ENCODE measurements around the gene GPR89A. TPM values are rescaled to one million over a fixed set of nuclear protein-coding genes. Genes with fewer than 3 reads are reported as not detected.
"Not testable (repeated sequence)": the region's sequence is repeated elsewhere in the genome, so short reads cannot be mapped to it uniquely, and the experiment has no call there.

Gene GPR89A
- total RNA-seq, result 22.9 and 24.4 TPM in 2 replicates
- long read RNA-seq, transcript GPR89A-202 (14 exons, 1,955 nt), result minor isoform, 9 of 170 reads
- long read RNA-seq, transcript GPR89A-201 (14 exons, 2,120 nt), result major isoform, 139 of 170 reads
- long read RNA-seq, partial matches to known transcripts, result 4 of 170 reads
- long read RNA-seq, other reads (novel, unspliced or antisense), result 16 of 170 reads

DNA sequence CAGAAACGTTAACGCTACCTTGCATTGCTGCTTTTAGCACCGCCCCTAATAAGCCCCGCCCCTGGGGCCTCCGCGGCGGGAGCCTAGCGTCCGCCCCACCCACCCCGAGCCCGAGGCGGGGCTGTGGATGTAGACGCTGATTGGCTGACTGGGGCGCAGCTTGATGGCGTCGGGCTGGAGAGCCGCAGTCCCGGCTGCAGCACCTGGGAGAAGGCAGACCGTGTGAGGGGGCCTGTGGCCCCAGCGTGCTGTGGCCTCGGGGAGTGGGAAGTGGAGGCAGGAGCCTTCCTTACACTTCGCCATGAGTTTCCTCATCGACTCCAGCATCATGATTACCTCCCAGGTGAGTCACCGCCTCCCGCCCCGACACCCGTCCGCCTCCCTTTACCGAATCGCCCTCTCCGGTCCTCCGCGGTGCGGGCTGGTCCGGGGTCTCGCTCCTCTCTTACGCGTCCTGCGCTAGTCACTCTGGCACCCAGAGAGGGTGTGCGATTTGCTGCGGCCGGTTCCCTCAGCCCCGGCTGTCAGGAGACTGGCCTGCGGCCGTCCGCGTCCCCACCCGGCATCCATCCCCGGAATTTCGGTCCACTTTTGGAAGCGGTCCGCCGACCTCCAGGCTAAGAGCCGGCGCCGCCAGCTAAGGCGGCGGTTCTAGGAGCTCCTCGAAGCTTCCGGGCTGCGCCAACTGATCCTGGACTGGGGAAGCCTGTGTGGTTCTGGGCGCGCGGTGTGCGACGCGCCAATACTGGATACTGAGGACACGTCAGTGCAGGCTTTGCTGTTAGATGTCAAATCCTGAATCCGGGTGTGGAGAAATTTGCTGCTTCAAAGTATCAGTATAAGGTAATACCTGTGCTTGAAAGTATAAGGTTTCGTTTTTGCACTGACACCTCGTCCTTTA, at the start of gene GPR89A:
TSS of gene GPR89A (plus strand) at position 156 of the 901 bp plus-strand sequence. CDS start at position 302, 146 bp downstream.
- not testable (repeated sequence) for H3K36me3 Mint-ChIP-seq (ENCODE audit: unreplicated experiment); H3K27me3 Mint-ChIP-seq (ENCODE audit: unreplicated experiment); H3K4me1 Mint-ChIP-seq (ENCODE audit: unreplicated experiment); H3K9me3 Mint-ChIP-seq (ENCODE audit: unreplicated experiment)
- peak within 1 kb of the TSS; percentile 87 for H3K27ac Mint-ChIP-seq (ENCODE audit: unreplicated experiment)
- peak; percentile 97 for DNase-seq (ENCODE audit: extremely low spot score, unreplicated experiment)
- H3K4me3 Mint-ChIP-seq (ENCODE audit: unreplicated experiment), result peak within 1 kb of the TSS; percentile 91

DNA sequence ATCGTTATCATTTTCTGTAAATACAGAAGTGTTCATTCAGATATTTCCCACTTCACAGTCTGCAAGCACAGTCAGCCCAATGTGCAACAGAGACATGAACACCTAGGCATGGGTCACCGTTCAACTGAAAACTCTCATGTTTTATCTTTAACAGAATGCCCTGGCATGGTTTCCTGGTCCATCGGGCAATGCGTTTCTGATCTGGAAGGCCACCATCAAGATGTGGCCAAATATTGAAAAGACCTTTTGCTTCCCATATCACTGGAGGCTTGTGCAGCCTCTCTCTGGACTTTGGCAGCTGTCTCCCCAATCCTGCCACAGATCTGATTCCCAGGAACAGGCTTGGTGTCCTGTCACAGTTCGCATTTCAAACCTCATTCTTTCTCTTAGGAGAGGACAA, 21.0 kb upstream of the GPR89A start:
- not testable (repeated sequence) for H3K4me1 Mint-ChIP-seq (ENCODE audit: unreplicated experiment); H3K4me3 Mint-ChIP-seq (ENCODE audit: unreplicated experiment); DNase-seq (ENCODE audit: extremely low spot score, unreplicated experiment); H3K9me3 Mint-ChIP-seq (ENCODE audit: unreplicated experiment); H3K27ac Mint-ChIP-seq (ENCODE audit: unreplicated experiment); H3K27me3 Mint-ChIP-seq (ENCODE audit: unreplicated experiment); H3K36me3 Mint-ChIP-seq (ENCODE audit: unreplicated experiment)

DNA sequence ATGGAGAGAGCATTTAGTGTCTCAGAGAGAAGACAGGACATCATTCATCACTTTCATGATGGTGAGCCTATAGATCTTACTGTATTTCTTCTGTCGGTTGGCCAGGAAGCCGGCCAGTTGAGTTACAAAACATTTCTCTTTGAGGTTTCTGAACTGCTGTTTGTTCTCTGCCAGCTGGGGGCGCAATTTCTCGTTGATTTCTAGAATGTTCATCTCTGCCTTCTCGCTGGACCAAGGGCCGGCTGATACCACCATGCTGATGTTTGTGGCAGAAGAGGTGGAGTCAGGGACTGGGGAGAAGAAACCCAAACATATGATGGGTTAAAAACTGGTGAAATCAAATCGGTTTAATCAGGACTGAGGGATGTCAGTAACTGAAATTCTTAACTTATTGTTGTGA, 17.0 kb upstream of the GPR89A start:
- not testable (repeated sequence) for H3K9me3 Mint-ChIP-seq (ENCODE audit: unreplicated experiment)

DNA sequence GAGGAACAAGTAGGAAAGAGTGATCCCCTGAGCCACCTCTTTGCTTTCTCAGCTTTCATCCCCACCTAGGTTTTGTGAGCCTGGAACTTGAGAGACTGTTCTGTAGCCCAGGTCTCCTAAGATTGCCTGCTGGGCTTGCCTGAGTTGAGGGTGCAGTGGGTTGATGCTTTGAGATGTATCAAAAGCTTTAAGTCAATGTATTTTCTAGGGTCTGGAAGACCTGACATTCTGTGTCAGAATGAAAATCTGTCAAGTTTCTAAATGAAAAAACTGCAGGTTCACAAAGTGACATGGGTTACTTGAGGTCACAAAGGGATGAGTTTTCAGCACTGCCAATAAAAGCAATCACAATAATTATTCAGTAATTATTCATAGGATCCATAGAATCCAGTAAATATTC, 15.4 kb upstream of the GPR89A start:
- H3K27ac Mint-ChIP-seq (ENCODE audit: unreplicated experiment); H3K36me3 Mint-ChIP-seq (ENCODE audit: unreplicated experiment); DNase-seq (ENCODE audit: extremely low spot score, unreplicated experiment); H3K4me3 Mint-ChIP-seq (ENCODE audit: unreplicated experiment); H3K4me1 Mint-ChIP-seq (ENCODE audit: unreplicated experiment); H3K9me3 Mint-ChIP-seq (ENCODE audit: unreplicated experiment): not testable (repeated sequence)
- H3K27me3 Mint-ChIP-seq (ENCODE audit: unreplicated experiment), result peaks cover 37% of the 10 kb centered on the region

More for the DNA sequence above, 17.0 kb upstream of the GPR89A start:
- not testable (repeated sequence) for DNase-seq (ENCODE audit: extremely low spot score, unreplicated experiment); H3K4me3 Mint-ChIP-seq (ENCODE audit: unreplicated experiment); H3K36me3 Mint-ChIP-seq (ENCODE audit: unreplicated experiment); H3K27ac Mint-ChIP-seq (ENCODE audit: unreplicated experiment); H3K4me1 Mint-ChIP-seq (ENCODE audit: unreplicated experiment)
- TF ChIP-seq, protein P1, sequence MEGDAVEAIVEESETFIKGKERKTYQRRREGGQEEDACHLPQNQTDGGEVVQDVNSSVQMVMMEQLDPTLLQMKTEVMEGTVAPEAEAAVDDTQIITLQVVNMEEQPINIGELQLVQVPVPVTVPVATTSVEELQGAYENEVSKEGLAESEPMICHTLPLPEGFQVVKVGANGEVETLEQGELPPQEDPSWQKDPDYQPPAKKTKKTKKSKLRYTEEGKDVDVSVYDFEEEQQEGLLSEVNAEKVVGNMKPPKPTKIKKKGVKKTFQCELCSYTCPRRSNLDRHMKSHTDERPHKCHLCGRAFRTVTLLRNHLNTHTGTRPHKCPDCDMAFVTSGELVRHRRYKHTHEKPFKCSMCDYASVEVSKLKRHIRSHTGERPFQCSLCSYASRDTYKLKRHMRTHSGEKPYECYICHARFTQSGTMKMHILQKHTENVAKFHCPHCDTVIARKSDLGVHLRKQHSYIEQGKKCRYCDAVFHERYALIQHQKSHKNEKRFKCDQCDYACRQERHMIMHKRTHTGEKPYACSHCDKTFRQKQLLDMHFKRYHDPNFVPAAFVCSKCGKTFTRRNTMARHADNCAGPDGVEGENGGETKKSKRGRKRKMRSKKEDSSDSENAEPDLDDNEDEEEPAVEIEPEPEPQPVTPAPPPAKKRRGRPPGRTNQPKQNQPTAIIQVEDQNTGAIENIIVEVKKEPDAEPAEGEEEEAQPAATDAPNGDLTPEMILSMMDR (IDR thresholded peaks at IDR 0.05), result peak; percentile 36
- H3K27me3 Mint-ChIP-seq (ENCODE audit: unreplicated experiment), result peaks cover 29% of the 10 kb centered on the region

DNA sequence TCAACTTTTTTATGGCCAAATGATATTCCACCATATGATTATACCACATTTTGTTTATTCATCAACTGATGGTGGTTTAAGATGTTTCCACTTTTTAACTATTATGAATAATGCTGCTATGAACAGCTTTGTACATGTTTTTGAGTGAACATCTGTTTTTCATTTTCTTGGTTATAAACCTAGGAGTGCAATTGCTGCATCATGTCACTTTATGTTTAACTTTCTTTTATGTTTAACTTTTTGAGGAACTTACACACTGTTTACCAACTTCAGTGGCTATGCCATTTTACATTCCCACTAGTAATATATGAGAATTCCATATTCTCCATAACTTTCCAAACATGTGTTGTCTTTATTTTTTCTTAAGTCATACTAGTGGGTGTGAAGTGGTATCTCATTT, 12.4 kb upstream of the GPR89A start:
- H3K9me3 Mint-ChIP-seq (ENCODE audit: unreplicated experiment); DNase-seq (ENCODE audit: extremely low spot score, unreplicated experiment); H3K36me3 Mint-ChIP-seq (ENCODE audit: unreplicated experiment); H3K27ac Mint-ChIP-seq (ENCODE audit: unreplicated experiment); H3K4me3 Mint-ChIP-seq (ENCODE audit: unreplicated experiment); H3K4me1 Mint-ChIP-seq (ENCODE audit: unreplicated experiment): not testable (repeated sequence)
- H3K27me3 Mint-ChIP-seq (ENCODE audit: unreplicated experiment), result peaks cover 43% of the 10 kb centered on the region

DNA sequence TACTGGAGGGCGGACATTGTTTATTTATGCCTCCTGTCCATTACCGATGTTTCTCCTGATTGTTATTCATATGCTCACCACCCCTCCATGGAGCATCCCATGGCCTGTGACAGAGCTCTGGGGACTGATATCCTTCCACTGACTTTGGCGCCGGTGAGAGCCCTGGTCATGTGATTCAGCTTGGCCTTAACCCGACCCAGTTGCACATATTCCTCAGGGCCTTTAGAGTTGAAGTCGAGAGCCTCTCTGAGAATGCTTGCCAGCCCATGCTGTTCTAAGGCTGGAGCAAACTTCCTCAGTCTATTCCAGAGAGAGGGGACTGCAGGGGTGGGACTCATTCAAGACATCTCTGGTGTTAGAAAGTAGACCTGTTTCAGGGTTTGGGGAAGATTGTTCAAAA, 11.6 kb upstream of the GPR89A start:
- not testable (repeated sequence) for H3K4me1 Mint-ChIP-seq (ENCODE audit: unreplicated experiment); DNase-seq (ENCODE audit: extremely low spot score, unreplicated experiment); H3K27ac Mint-ChIP-seq (ENCODE audit: unreplicated experiment); H3K36me3 Mint-ChIP-seq (ENCODE audit: unreplicated experiment); H3K4me3 Mint-ChIP-seq (ENCODE audit: unreplicated experiment); H3K9me3 Mint-ChIP-seq (ENCODE audit: unreplicated experiment)
- peaks cover 43% of the 10 kb centered on the region for H3K27me3 Mint-ChIP-seq (ENCODE audit: unreplicated experiment)

DNA sequence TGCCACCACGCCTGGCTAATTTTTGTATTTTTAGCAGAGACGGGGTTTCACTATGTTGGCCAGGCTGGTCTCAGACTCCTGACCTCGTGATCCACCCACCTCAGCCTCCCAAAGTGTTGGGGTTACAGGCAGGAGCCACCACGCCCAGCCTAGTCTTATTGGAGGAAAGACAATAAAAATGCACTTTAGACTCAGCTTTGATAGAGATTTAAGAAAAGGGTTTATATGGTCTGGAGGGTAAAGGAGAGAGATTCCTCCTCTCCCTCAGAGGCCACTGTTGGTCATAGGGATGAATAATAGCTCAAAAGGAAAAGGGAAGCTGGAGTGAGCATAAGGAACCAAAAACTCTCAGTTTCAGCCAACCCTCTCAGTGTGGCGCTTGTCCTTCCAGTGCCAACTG, 8.4 kb upstream of the GPR89A start:
- H3K27me3 Mint-ChIP-seq (ENCODE audit: unreplicated experiment), result peaks cover 28% of the 10 kb centered on the region
- H3K27ac Mint-ChIP-seq (ENCODE audit: unreplicated experiment); H3K9me3 Mint-ChIP-seq (ENCODE audit: unreplicated experiment); H3K36me3 Mint-ChIP-seq (ENCODE audit: unreplicated experiment); H3K4me3 Mint-ChIP-seq (ENCODE audit: unreplicated experiment); H3K4me1 Mint-ChIP-seq (ENCODE audit: unreplicated experiment); DNase-seq (ENCODE audit: extremely low spot score, unreplicated experiment): not testable (repeated sequence)

DNA sequence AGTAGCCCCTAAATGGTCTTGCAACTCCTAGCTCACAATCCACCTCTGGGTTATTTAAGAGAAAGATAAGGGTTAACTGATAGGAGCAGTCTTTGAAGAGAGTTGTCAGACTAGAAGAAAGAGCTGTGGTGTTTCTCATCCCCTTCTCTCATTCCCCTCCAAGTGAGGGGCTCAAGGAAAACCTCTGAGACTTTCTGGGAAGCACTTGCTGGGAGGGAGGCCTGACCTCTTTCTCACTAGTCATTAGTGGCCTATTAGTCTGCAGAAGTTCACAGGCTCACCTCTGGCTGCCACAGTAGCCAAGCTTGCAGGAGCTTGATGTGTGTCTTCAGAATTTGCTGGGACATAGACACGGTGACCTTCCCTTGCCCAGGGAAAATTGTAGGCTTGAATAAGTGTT, 6.2 kb upstream of the GPR89A start:
- no peak overlapping the region for H3K4me3 Mint-ChIP-seq (ENCODE audit: unreplicated experiment)
- no peaks in the 10 kb centered on the region for H3K9me3 Mint-ChIP-seq (ENCODE audit: unreplicated experiment)
- peaks cover 17% of the 10 kb centered on the region for H3K27me3 Mint-ChIP-seq (ENCODE audit: unreplicated experiment)
- H3K36me3 Mint-ChIP-seq (ENCODE audit: unreplicated experiment), result no peaks in the 10 kb centered on the region
- no peak overlapping the region for H3K27ac Mint-ChIP-seq (ENCODE audit: unreplicated experiment)
- TF ChIP-seq, protein P1 (IDR thresholded peaks at IDR 0.05), result no peak
- no peak for DNase-seq (ENCODE audit: extremely low spot score, unreplicated experiment)
- no peaks in the 10 kb centered on the region for H3K4me1 Mint-ChIP-seq (ENCODE audit: unreplicated experiment)

DNA sequence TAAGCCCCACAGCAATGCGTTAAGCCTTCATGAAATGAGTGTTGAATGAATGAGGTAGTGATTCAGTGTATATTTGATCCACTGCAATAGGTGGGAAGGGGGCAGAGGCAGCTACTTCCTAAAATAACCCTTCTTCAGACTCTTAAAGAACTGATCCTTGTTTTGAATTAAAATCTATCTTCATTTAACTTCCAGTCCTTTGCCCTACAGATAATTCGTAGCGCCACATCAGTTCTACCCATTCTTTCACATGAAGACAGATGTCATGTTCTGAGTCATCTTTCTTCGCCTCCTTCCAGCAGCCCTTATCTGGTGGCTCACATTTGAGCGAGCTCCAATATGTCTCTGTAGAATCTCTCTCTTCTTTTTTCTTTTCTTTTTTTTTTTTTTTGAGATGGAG, 948 bp upstream of the GPR89A start:
- not testable (repeated sequence) for H3K36me3 Mint-ChIP-seq (ENCODE audit: unreplicated experiment); H3K4me3 Mint-ChIP-seq (ENCODE audit: unreplicated experiment); H3K4me1 Mint-ChIP-seq (ENCODE audit: unreplicated experiment); H3K9me3 Mint-ChIP-seq (ENCODE audit: unreplicated experiment); DNase-seq (ENCODE audit: extremely low spot score, unreplicated experiment); H3K27me3 Mint-ChIP-seq (ENCODE audit: unreplicated experiment); H3K27ac Mint-ChIP-seq (ENCODE audit: unreplicated experiment)

DNA sequence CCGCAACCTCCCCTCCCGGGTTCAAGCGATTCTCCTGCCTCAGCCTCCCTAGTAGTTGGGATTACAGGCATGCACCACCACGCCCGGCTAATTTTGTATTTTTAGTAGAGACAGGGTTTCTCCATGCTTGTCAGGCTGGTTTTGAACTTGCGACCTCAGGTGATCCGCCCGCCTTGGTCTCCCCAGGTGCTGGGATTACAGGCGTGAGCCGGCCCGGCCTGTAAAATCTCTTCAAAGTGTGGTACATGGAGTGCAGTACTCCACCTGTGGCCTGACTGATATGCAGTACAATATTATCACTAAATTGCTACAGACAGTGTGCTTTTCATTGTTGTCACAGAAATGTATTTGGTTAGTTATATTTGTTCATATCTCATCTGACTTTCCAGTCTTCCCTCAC, 499 bp upstream of the GPR89A start:
- not testable (repeated sequence) for H3K9me3 Mint-ChIP-seq (ENCODE audit: unreplicated experiment); H3K27me3 Mint-ChIP-seq (ENCODE audit: unreplicated experiment); H3K4me3 Mint-ChIP-seq (ENCODE audit: unreplicated experiment); H3K36me3 Mint-ChIP-seq (ENCODE audit: unreplicated experiment); H3K27ac Mint-ChIP-seq (ENCODE audit: unreplicated experiment); DNase-seq (ENCODE audit: extremely low spot score, unreplicated experiment); H3K4me1 Mint-ChIP-seq (ENCODE audit: unreplicated experiment)
